Calu3 (cell line): Measurements from ENCODE around the gene NWD2. TPM values are rescaled to one million over a fixed set of nuclear protein-coding genes. Genes with fewer than 3 reads are reported as not detected.
A peak's percentile ranks its signal among the peaks of the same experiment; 100 is the strongest.

Experiments used
- BruUV-seq: library from RNA; stranded (reverse); fragments of 400-500 nt; replicated peaks from 2 replicates; lab custom pipeline; 2021; lab: Mats Ljungman, UMichigan
- CTCF ChIA-PET: fragments of 300-600 bp; sonication (Branson Sonifier 250); formaldehyde crosslinking; loops from one replicate; lab custom pipeline; 2022; ENCODE audit warnings: antibody characterized with exemption; lab: Charles Lee
- DNase-seq: peaks from one replicate; pipeline ENCODE4 v3.0.0; 2022
- H3K27ac Mint-ChIP-seq: one replicate; pipeline ENCODE4 v1.8.0; 2022; ENCODE audit warnings: mixed read lengths; ENCODE audit not compliant: unreplicated experiment
- H3K27me3 Mint-ChIP-seq: one replicate; pipeline ENCODE4 v1.8.0; 2022; ENCODE audit warnings: mixed read lengths; ENCODE audit not compliant: unreplicated experiment
- H3K36me3 Mint-ChIP-seq: one replicate; pipeline ENCODE4 v1.8.0; 2022; ENCODE audit warnings: mild to moderate bottlenecking, moderate library complexity, mixed read lengths; ENCODE audit not compliant: insufficient read depth, unreplicated experiment
- H3K4me1 Mint-ChIP-seq: one replicate; pipeline ENCODE4 v1.8.0; 2022; ENCODE audit warnings: mild to moderate bottlenecking, low read depth, mixed read lengths; ENCODE audit not compliant: unreplicated experiment
- H3K4me3 Mint-ChIP-seq: one replicate; pipeline ENCODE4 v1.8.0; 2022; ENCODE audit warnings: mild to moderate bottlenecking, low read depth, moderate library complexity, mixed read lengths; ENCODE audit not compliant: unreplicated experiment
- H3K9me3 Mint-ChIP-seq: one replicate; pipeline ENCODE4 v1.8.0; 2022; ENCODE audit warnings: low read depth, mixed read lengths; ENCODE audit not compliant: unreplicated experiment
- intact Hi-C: fragments of 100-400 bp; cut with micrococcal nuclease; formaldehyde crosslinking; loops from one replicate; pipeline ENCODE4 v1.10.0; 2022; ENCODE audit not compliant: unreplicated experiment
- total RNA-seq: library from RNA; stranded (reverse); gene quantifications from 2 replicates; pipeline ENCODE4 v1.2.3, GENCODE V29; 2022
- TF ChIP-seq, protein P1 (sequence below): fragments of 200-600 bp; IDR thresholded peaks from one replicate; pipeline ENCODE4 v1.8.0; 2022; ENCODE audit warnings: antibody characterized with exemption; ENCODE audit not compliant: unreplicated experiment

Gene NWD2
- total RNA-seq, 1 experiment from 2014 or later = 1.4 TPM

- Mint-ChIP-seq H3K4me1 (peaks cover 9% of the 10 kb centered on the region), H3K27me3 (no peaks in the 10 kb centered on the region), H3K36me3 (no peaks in the 10 kb centered on the region), H3K4me3 (no peak overlapping the region), H3K9me3 (no peaks in the 10 kb centered on the region), H3K27ac (no peak overlapping the region)
- peak; percentile 38 for DNase-seq
- no TSS peak for BruUV-seq
- intact Hi-C loops = loop anchor here (5.0 kb wide), 1 partner anchor 978 kb away; no protein-coding TSS in a partner anchor
- TF ChIP-seq, protein P1, sequence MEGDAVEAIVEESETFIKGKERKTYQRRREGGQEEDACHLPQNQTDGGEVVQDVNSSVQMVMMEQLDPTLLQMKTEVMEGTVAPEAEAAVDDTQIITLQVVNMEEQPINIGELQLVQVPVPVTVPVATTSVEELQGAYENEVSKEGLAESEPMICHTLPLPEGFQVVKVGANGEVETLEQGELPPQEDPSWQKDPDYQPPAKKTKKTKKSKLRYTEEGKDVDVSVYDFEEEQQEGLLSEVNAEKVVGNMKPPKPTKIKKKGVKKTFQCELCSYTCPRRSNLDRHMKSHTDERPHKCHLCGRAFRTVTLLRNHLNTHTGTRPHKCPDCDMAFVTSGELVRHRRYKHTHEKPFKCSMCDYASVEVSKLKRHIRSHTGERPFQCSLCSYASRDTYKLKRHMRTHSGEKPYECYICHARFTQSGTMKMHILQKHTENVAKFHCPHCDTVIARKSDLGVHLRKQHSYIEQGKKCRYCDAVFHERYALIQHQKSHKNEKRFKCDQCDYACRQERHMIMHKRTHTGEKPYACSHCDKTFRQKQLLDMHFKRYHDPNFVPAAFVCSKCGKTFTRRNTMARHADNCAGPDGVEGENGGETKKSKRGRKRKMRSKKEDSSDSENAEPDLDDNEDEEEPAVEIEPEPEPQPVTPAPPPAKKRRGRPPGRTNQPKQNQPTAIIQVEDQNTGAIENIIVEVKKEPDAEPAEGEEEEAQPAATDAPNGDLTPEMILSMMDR = peak; percentile 32
- CTCF ChIA-PET = interaction anchor here (0.6 to 0.7 kb wide), 2 partner anchors 75 to 412 kb away, joined by 4 read pairs; no protein-coding TSS in a partner anchor
Measured at GRCh38 chr4:37389967-37390580, 145.5 kb downstream of the NWD2 start.

DNA sequence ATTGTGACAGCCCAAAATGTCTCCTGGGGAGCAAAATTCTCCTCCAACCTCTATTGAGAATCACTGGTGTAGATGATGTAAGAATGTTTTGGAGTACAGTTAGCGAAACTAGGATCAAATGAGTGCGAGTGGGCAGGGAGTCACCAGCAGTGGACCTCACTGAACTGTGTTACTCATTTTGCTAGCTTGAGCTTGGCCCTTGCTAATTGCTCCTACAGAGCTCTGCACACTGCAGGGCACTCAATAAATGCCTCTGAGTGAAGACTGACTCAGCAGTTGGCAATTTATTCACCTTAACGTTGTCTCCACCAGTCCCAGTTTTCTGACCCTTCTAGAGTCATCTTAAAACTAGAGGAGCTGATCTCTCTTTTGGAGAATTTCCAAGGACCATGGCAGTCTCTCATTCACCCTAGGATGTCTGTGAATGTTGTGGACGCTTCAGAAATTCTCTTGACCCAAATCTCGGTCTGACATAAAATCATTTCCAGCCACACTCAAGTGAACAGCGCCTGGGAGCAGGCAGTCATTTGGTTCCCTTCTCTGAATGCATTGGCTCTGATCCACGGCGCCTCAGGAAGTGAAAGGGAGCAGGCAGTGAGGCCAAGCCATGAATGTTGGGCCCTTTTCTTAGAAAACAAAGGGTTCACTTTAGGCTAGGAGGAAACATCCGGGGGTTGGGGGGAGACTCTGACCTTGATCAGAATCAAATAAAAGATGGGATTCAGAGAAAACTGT is 148.1 kb downstream of the NWD2 start:
- peak; percentile 15 for DNase-seq
- Mint-ChIP-seq H3K36me3 (no peaks in the 10 kb centered on the region), H3K4me1 (peaks cover 9% of the 10 kb centered on the region), H3K27me3 (no peaks in the 10 kb centered on the region), H3K9me3 (no peaks in the 10 kb centered on the region), H3K4me3 (no peak overlapping the region), H3K27ac (no peak overlapping the region)
- TF ChIP-seq, protein P1 = no peak
- no TSS peak for BruUV-seq
- CTCF ChIA-PET = no interaction called here
- intact Hi-C loops = loop anchor here (5.0 kb wide), 1 partner anchor 980 kb away; no protein-coding TSS in a partner anchor

DNA sequence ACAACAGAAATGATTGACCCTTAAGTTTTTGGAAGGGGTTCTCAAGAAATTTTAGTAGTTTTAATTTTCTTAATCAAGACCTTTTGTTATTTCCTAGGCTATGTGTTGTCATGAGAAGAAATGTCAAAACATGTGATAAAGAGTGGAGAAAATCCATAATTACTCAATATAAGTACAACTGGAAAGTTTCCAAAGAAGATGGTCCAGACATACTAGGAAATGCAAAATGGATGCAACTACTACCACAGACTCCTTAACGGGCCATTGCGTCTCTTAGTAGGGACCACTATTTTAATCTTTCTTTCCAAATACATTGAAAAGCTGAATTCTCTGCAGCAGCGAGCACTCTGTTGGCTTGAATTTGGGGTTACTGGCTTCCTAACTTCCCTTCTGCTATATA is 148.8 kb downstream of the NWD2 start:
- Mint-ChIP-seq H3K27me3 (no peaks in the 10 kb centered on the region), H3K4me3 (no peak overlapping the region), H3K4me1 (peaks cover 9% of the 10 kb centered on the region), H3K36me3 (no peaks in the 10 kb centered on the region), H3K27ac (no peak overlapping the region), H3K9me3 (no peaks in the 10 kb centered on the region)
- no peak for DNase-seq
- no TSS peak for BruUV-seq
- CTCF ChIA-PET = no interaction called here
- TF ChIP-seq, protein P1 = no peak
- intact Hi-C loops = loop anchor here (5.0 kb wide), 1 partner anchor 981 kb away; no protein-coding TSS in a partner anchor

- TF ChIP-seq, protein P1 = no peak
- H3K36me3 Mint-ChIP-seq = no peaks in the 10 kb centered on the region
- no peak overlapping the region for H3K4me3 Mint-ChIP-seq
- peaks cover 9% of the 10 kb centered on the region for H3K4me1 Mint-ChIP-seq
- no peak overlapping the region for H3K27ac Mint-ChIP-seq
- CTCF ChIA-PET = no interaction called here
- intact Hi-C loops = loop anchor here (5.0 kb wide), 1 partner anchor 982 kb away; no protein-coding TSS in a partner anchor
- H3K9me3 Mint-ChIP-seq = no peaks in the 10 kb centered on the region
- no peaks in the 10 kb centered on the region for H3K27me3 Mint-ChIP-seq
- no peak for DNase-seq
- BruUV-seq = no TSS peak
Measured at GRCh38 chr4:37393889-37394288, 149.3 kb downstream of the NWD2 start.
